K562 (cell line): ENCODE data around the gene NRM. TPM values are rescaled to one million over a fixed set of nuclear protein-coding genes. Genes with fewer than 3 reads are reported as not detected.

Source experiments
- AFF4 ChIP-seq: sonication (generic); formaldehyde crosslinking; IDR thresholded peaks from 2 replicates; pipeline ENCODE4 v1.8.0; 2023; ENCODE audit warnings: mild to moderate bottlenecking, missing genetic modification reagents
- CTCF ChIP-seq, 3 experiments: IDR thresholded peaks in 2 of 3; conservative IDR thresholded peaks in 1 of 3; 2 replicates each; pipeline ENCODE4 v1.5.1; 2011 to 2012; ENCODE audit warnings: low read length in 3 of 3, mild to moderate bottlenecking in 3 of 3, control low read depth in 2 of 3, improper control_type of control experiment in 1 of 3, inconsistent platforms in 1 of 3, low read depth in 1 of 3, mixed read lengths in 1 of 3, moderate library complexity in 1 of 3; ENCODE audit not compliant: insufficient read depth in 2 of 3
- ETV6 ChIP-seq, 3 experiments: fragments of 150-350 bp in 1 of 3; sonication (generic) in 1 of 3; formaldehyde crosslinking in 1 of 3; IDR thresholded peaks; 2 replicates each; pipeline versions ENCODE4 v1.6.1 to v1.8.0; 2014 to 2022; ENCODE audit warnings: borderline replicate concordance in 2 of 3, low read depth in 2 of 3, antibody characterized with exemption in 1 of 3, low read length in 1 of 3, mild to moderate bottlenecking in 1 of 3, missing genetic modification reagents in 1 of 3
- EZH2 ChIP-seq: IDR thresholded peaks from 2 replicates; pipeline ENCODE4 v1.6.1; 2012; ENCODE audit warnings: low read depth, mild to moderate bottlenecking, inconsistent platforms, low read length, borderline replicate concordance
- GTF2E2 ChIP-seq: fragments of 200-800 bp; sonication (Bioruptor generic); IDR thresholded peaks from 2 replicates; pipeline ENCODE4 v1.6.1; 2016; ENCODE audit warnings: missing genetic modification characterization, missing compliant biosample characterization
- GTF2F1 ChIP-seq: IDR thresholded peaks from 2 replicates; pipeline ENCODE4 v1.6.1; 2011; ENCODE audit warnings: low read depth, low read length, improper control_type of control experiment
- MBD1 ChIP-seq: fragments of 250-450 bp; sonication (Bioruptor Pico); IDR thresholded peaks from 2 replicates; pipeline ENCODE4 v1.8.0; 2022; ENCODE audit warnings: inconsistent platforms
- NR2F6 ChIP-seq: fragments of 450-650 bp; formaldehyde crosslinking; IDR thresholded peaks from 2 replicates; pipeline ENCODE4 v1.4.0; 2020; ENCODE audit warnings: mild to moderate bottlenecking
- PBX2 ChIP-seq, 2 experiments: IDR thresholded peaks in 1 of 2; conservative IDR thresholded peaks in 1 of 2; 2 replicates each; pipeline ENCODE4 v1.6.1; 2016; ENCODE audit warnings: low read depth in 2 of 2, mild to moderate bottlenecking in 1 of 2, missing compliant biosample characterization in 1 of 2, missing genetic modification characterization in 1 of 2, moderate library complexity in 1 of 2
- ZNF384 ChIP-seq: IDR thresholded peaks from 2 replicates; pipeline ENCODE4 v1.6.1; 2012; ENCODE audit warnings: low read depth, low read length, improper control_type of control experiment
- ZNF696 ChIP-seq: fragments of 250-450 bp; sonication (Bioruptor Pico); conservative IDR thresholded peaks from 2 replicates; pipeline ENCODE4 v1.4.0; 2020; ENCODE audit warnings: mild to moderate bottlenecking, moderate library complexity
- polyA plus RNA-seq, 8 experiments: library from polyadenylated mRNA; depleted of rRNA in 4 of 8; stranded (reverse) in 5 of 8; unstranded in 3 of 8; fragments of >200 nt; fragmentation: Nextera tagmentation in 2 of 8; fragmentation: Illumina TruSeq in 1 of 8; extraction: Ambion mirVana in 2 of 8; extraction: Trizol in 1 of 8; gene quantifications; 2 replicates each; pipeline versions ENCODE4 v1.2.1 to v1.2.3, GENCODE V29; 2011 to 2014; ENCODE audit warnings: inconsistent platforms in 1 of 8, missing spikeins in 1 of 8
- total RNA-seq, 7 experiments: library from RNA; depleted of rRNA in 6 of 7; stranded (reverse); fragments of >200 nt in 6 of 7; fragmentation: Illumina TruSeq in 2 of 7; extraction: Trizol in 2 of 7; gene quantifications; 2 replicates each; pipeline versions ENCODE4 v1.2.1 to v1.2.3, GENCODE V29; 2011 to 2021; ENCODE audit warnings: low replicate concordance in 1 of 7

The NRM gene
- total and polyA plus RNA-seq, 9 of the 15 experiments (the other 6 are each of a cell fraction or from before 2014, with no cell fraction given): 9.7 to 58.2 (median 18.1) TPM

- TF ChIP-seq PBX2 (CRISPR knock-in tag; IDR thresholded peaks at IDR 0.05; ENCODE audit: low read depth) (no peak), PBX2 (tag; conservative IDR thresholded peaks at IDR 0.05; ENCODE audit: low read depth) (peak; percentile 37; the same call in 1 of the 2 replicates), ZNF696 (CRISPR knock-in tag) (no peak), ZNF384 (peak; percentile 70), ETV6 (IDR thresholded peaks at IDR 0.05; ENCODE audit: borderline replicate concordance in 1 of 2, low read depth in 2 of 2, low read length in 1 of 2) (no peak), ETV6 (CRISPR knock-in tag; IDR thresholded peaks at IDR 0.05; ENCODE audit: borderline replicate concordance) (no peak), GTF2F1 (no peak), GTF2E2 (tag) (no peak), AFF4 (0 out of 2 replicates have a peak, but pooled peaks have one; percentile 39), NR2F6 (CRISPR knock-in tag) (no peak), MBD1 (no peak), CTCF (IDR thresholded peaks at IDR 0.05 in 2 of 3, conservative IDR thresholded peaks at IDR 0.05 in 1 of 3; ENCODE audit: insufficient read depth in 2 of 3, low read depth in 1 of 3, low read length in 3 of 3) (peak in 2 of 3 experiments; percentile 25 to 33; a peak in 3 of 6 replicates), EZH2 (no peak)
These were observed 37.3 kb upstream of the NRM start (continued) for GRCh38 chr6:30727920-30728553.
